B cell (primary cell): ENCODE results near the gene STK11. TPM values are rescaled to one million over a fixed set of nuclear protein-coding genes. Genes with fewer than 3 reads are reported as not detected.

Source experiments
- ATAC-seq: fragments of 200-7000 bp; cut with Tn5 transposase; one replicate; pipeline ENCODE4 v1.10.0; 2021; ENCODE audit warnings: low read depth, mild to moderate bottlenecking, moderate number of reproducible peaks, moderate library complexity
- CTCF ChIA-PET: fragments of 350-600 bp; sonication (Branson Sonifier 250); formaldehyde crosslinking; loops from one replicate; lab custom pipeline; 2021; ENCODE audit warnings: antibody characterized with exemption, inconsistent platforms; lab: Charles Lee
- POLR2A ChIA-PET: fragments of 350-600 bp; sonication (Branson Sonifier 250); formaldehyde crosslinking; loops from one replicate; lab custom pipeline; 2021; ENCODE audit warnings: antibody characterized with exemption; lab: Charles Lee
- DNase-seq: peaks from one replicate; pipeline ENCODE4 v3.0.0; 2013
- H2AFZ ChIP-seq: 2 replicates; pipeline ENCODE4 v1.6.1; 2012; ENCODE audit warnings: mild to moderate bottlenecking, low read depth, low read length; ENCODE audit not compliant: insufficient read depth, poor library complexity, severe bottlenecking
- H3K27ac ChIP-seq, 2 donors: 1 replicate in 1 of 2; 2 replicates in 1 of 2; pipeline ENCODE4 v1.5.1; 2012 to 2013; ENCODE audit warnings: low read length in 2 of 2, mild to moderate bottlenecking in 2 of 2, moderate library complexity in 1 of 2
- H3K27me3 ChIP-seq, 4 experiments: fragments of 200-600 bp in 1 of 4; sonication (generic) in 1 of 4; replicated peaks in 1 of 4; 1 replicate in 2 of 4; 2 replicates in 2 of 4; pipeline versions ENCODE4 v1.6.1 to v1.7.0; 2013 to 2016; ENCODE audit warnings: low read length in 3 of 4, mild to moderate bottlenecking in 2 of 4, mixed read lengths in 1 of 4, moderate library complexity in 1 of 4; ENCODE audit not compliant: insufficient read depth in 4 of 4, control insufficient read depth in 3 of 4; ENCODE audit errors: control extremely low read depth in 1 of 4
- H3K36me3 ChIP-seq, 2 experiments: replicated peaks in 1 of 2; 1 replicate in 1 of 2; 2 replicates in 1 of 2; pipeline versions ENCODE4 v1.6.1 to v1.7.1; 2013; ENCODE audit warnings: low read length in 1 of 2; ENCODE audit not compliant: insufficient read depth in 2 of 2, control insufficient read depth in 1 of 2; ENCODE audit errors: control extremely low read depth in 1 of 2, extremely low read depth in 1 of 2
- H3K4me1 ChIP-seq, 2 donors: fragments of 200-600 bp in 1 of 2; sonication (generic) in 1 of 2; 1 replicate in 1 of 2; 2 replicates in 1 of 2; pipeline versions ENCODE4 v1.5.1 to v1.6.1; 2013 to 2017; ENCODE audit warnings: low read length in 2 of 2; ENCODE audit not compliant: control insufficient read depth in 2 of 2, insufficient read depth in 2 of 2
- H3K4me2 ChIP-seq: replicated peaks from 2 replicates; pipeline ENCODE3; 2012; ENCODE audit warnings: mild to moderate bottlenecking, low read depth, low read length; ENCODE audit not compliant: poor library complexity, severe bottlenecking
- H3K4me3 ChIP-seq, 5 experiments: fragments of 200-600 bp in 1 of 5; sonication (generic) in 1 of 5; 1 replicate in 3 of 5; 2 replicates in 2 of 5; pipeline versions ENCODE4 v1.5.1 to v1.7.0; 2011 to 2016; ENCODE audit warnings: low read length in 4 of 5, mild to moderate bottlenecking in 4 of 5, low read depth in 2 of 5, control low read depth in 1 of 5, moderate library complexity in 1 of 5; ENCODE audit not compliant: insufficient read depth in 1 of 5; ENCODE audit errors: control extremely low read depth in 1 of 5, extremely low read depth in 1 of 5
- H3K79me2 ChIP-seq: fragments of 200-600 bp; sonication (generic); one replicate; pipeline ENCODE4 v1.6.0; 2016; ENCODE audit warnings: low read length; ENCODE audit not compliant: control insufficient read depth, insufficient read depth
- H3K9ac ChIP-seq: fragments of 200-600 bp; sonication (generic); 2 replicates; pipeline ENCODE4 v1.6.1; 2017; ENCODE audit warnings: mild to moderate bottlenecking, low read length, moderate library complexity
- H3K9me3 ChIP-seq, 3 donors: one replicate each; pipeline versions ENCODE4 v1.6.1 to v1.7.1; 2013; ENCODE audit warnings: low read length in 2 of 3; ENCODE audit not compliant: control insufficient read depth in 2 of 3, insufficient read depth in 1 of 3; ENCODE audit errors: control extremely low read depth in 1 of 3
- H4K20me1 ChIP-seq: 2 replicates; pipeline ENCODE4 v1.6.0; 2012; ENCODE audit warnings: mild to moderate bottlenecking, low read length; ENCODE audit not compliant: insufficient read depth, control insufficient read depth, poor library complexity, severe bottlenecking
- H3K27ac Mint-ChIP-seq: one replicate; pipeline ENCODE4 v1.8.0; 2021; ENCODE audit warnings: mixed read lengths
- H3K27me3 Mint-ChIP-seq: one replicate; pipeline ENCODE4 v1.8.0; 2021; ENCODE audit warnings: mixed read lengths
- H3K4me1 Mint-ChIP-seq: one replicate; pipeline ENCODE4 v1.8.0; 2021; ENCODE audit warnings: mixed read lengths
- H3K4me3 Mint-ChIP-seq: one replicate; pipeline ENCODE4 v1.8.0; 2021; ENCODE audit warnings: mixed read lengths
- H3K9me3 Mint-ChIP-seq: one replicate; pipeline ENCODE4 v1.8.0; 2022; ENCODE audit warnings: mixed read lengths; ENCODE audit not compliant: insufficient read depth
- EZH2 ChIP-seq: IDR thresholded peaks from 2 replicates; pipeline ENCODE4 v1.6.1; 2012; ENCODE audit warnings: borderline replicate concordance, low read depth, mild to moderate bottlenecking, moderate library complexity, low read length; ENCODE audit not compliant: insufficient read depth, poor library complexity, severe bottlenecking
- WGBS: methylation state at CpG from one replicate; pipeline ENCODE4 v1.1.5; 2013; ENCODE audit warnings: missing lambda C conversion rate; ENCODE audit not compliant: insufficient coverage; 5-methylcytosine and 5-hydroxymethylcytosine counted together
- intact Hi-C: fragments of 100-400 bp; cut with micrococcal nuclease; formaldehyde crosslinking; loops from one replicate; pipeline ENCODE4 v1.10.0; 2022
- polyA plus RNA-seq: library from polyadenylated mRNA; depleted of rRNA; stranded (reverse); fragments of >200 nt; gene quantifications from 2 replicates; pipeline ENCODE4 v1.2.3, GENCODE V29; 2012
- total RNA-seq, 2 donors: library from RNA; stranded (reverse); fragments of 120-200 nt in 1 of 2; gene quantifications; 1 replicate in 1 of 2; 2 replicates in 1 of 2; pipeline versions ENCODE4 v1.2.3 to v1.2.4, GENCODE V29; 2013 to 2022
- TF ChIP-seq, protein P1 (sequence below): fragments of 200-600 bp; IDR thresholded peaks from one replicate; pipeline ENCODE4 v1.8.0; 2022; ENCODE audit warnings: antibody characterized with exemption, mild to moderate bottlenecking

The STK11 gene
- total and polyA plus RNA-seq, 2 donors (not counting 1 experiment from before 2014, with no cell fraction given) = 87.9 to 89.9 TPM

DNA sequence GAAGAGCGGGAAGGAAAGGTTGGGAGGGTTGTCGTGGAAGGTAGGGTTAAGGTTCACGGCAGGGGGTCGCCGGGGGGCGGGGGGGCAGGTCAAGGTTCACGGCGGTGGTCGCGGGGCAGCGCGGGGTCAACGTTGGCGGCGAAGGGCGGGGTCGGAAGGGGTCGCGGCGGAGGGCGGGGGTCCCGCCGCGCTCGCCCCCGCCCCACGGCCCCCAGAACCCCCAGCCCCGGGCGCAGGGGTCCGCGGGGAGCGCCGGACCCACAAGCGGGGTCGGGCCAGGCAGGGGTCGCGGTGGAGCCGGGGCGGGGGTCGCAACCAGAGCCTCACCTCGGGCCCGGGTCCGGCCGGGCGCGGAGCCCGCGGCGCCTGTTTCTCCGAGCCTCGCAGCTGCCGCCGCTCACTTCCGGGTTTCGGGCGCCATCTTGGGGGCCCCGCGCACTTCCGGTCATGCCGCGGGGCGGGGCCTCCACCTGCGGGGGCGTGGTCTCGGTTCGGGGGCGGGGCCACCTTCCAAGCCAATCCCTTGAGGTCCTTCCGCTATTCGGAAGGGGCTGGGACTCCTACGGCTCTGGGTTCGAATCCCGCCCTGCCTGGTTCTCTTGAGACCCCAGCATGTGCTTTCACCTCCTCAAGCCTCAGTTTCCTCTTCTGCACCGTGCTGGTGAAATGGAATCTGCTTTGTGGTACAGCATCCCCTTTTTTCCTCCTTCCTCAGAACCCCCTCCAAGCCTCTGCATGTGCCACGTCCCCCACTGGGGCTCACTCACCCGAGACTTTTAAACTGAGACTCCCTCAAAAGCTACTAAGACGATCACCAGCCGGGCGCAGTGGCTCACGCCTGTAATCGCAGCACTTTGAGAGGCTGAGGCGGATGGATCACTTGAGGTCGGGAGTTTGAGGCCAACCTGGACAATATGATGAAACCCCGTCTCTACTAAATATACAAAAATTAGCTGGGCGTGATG lies 31.5 kb upstream of the STK11 start, which contains the start of gene SBNO2:
SBNO2 (minus strand) TSS at position 424 of the 965 bp plus-strand sequence. CDS start 19,992 bp downstream, outside the sequence.
- intact Hi-C loops = loop anchor here (1.0 to 2.0 kb wide), 2 partner anchors 42 to 69 kb away; no protein-coding TSS in a partner anchor
- Histone ChIP-seq H3K4me3 (peak within 1 kb of the TSS; percentile 59 to 98 (median 81)), H2AFZ (peak within 1 kb of the TSS; percentile 64), H3K27ac (peak within 1 kb of the TSS; percentile 51 to 85), H3K79me2 (peaks cover 53% of the 10 kb centered on the region), H3K9ac (peak within 1 kb of the TSS; percentile 96), H3K36me3 (no peaks in the 10 kb centered on the region), H3K4me2 (peak within 1 kb of the TSS; percentile 99), H3K9me3 (peaks cover 0 to 5% (median 0%) of the 10 kb centered on the region in 3 donors), H4K20me1 (peaks cover 22% of the 10 kb centered on the region), H3K4me1 (peaks cover 6 to 13% of the 10 kb centered on the region in 2 donors), H3K27me3 (no peaks in the 10 kb centered on the region)
- WGBS = 11% methylated on average over 82 of the region's 84 CpGs
- DNase-seq (peak; percentile 92), ATAC-seq (peak; percentile 95)
- H3K27me3 Mint-ChIP-seq = no peaks in the 10 kb centered on the region
- peak within 1 kb of the TSS; percentile 89 for H3K4me3 Mint-ChIP-seq
- ChIA-PET POLR2A (interaction anchor here (0.5 to 1.7 kb wide), 6 partner anchors 9 to 310 kb away, joined by 3 to 7 read pairs (median 4); partner anchors contain the start of genes CIRBP and RNU6-2), CTCF (interaction anchor here (0.5 to 1.0 kb wide), 2 partner anchors 51 to 61 kb away, joined by 3 read pairs; no protein-coding TSS in a partner anchor)
- H3K27ac Mint-ChIP-seq = peak within 1 kb of the TSS; percentile 92
- H3K9me3 Mint-ChIP-seq = no peaks in the 10 kb centered on the region
- peaks cover 28% of the 10 kb centered on the region for H3K4me1 Mint-ChIP-seq
- TF ChIP-seq, protein P1, sequence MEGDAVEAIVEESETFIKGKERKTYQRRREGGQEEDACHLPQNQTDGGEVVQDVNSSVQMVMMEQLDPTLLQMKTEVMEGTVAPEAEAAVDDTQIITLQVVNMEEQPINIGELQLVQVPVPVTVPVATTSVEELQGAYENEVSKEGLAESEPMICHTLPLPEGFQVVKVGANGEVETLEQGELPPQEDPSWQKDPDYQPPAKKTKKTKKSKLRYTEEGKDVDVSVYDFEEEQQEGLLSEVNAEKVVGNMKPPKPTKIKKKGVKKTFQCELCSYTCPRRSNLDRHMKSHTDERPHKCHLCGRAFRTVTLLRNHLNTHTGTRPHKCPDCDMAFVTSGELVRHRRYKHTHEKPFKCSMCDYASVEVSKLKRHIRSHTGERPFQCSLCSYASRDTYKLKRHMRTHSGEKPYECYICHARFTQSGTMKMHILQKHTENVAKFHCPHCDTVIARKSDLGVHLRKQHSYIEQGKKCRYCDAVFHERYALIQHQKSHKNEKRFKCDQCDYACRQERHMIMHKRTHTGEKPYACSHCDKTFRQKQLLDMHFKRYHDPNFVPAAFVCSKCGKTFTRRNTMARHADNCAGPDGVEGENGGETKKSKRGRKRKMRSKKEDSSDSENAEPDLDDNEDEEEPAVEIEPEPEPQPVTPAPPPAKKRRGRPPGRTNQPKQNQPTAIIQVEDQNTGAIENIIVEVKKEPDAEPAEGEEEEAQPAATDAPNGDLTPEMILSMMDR = no peak
- no peak for TF ChIP-seq EZH2
